H1 (cell line): ENCODE results near the gene DACT1. TPM values are rescaled to one million over a fixed set of nuclear protein-coding genes. Genes with fewer than 3 reads are reported as not detected.

ENCODE experiments used
- CTCF ChIA-PET: fragments of 300-600 bp; sonication (Branson Sonifier 250); formaldehyde crosslinking; loops from one replicate; lab custom pipeline; 2021; ENCODE audit not compliant: partially characterized antibody; lab: Charles Lee
- POLR2A ChIA-PET: fragments of 300-600 bp; sonication (Branson Sonifier 250); formaldehyde crosslinking; loops from one replicate; lab custom pipeline; 2021; ENCODE audit warnings: inconsistent platforms; ENCODE audit not compliant: partially characterized antibody; lab: Charles Lee
- DNase-seq, 2 experiments: peaks; one replicate each; pipeline versions ENCODE4 v3.0.0 to v3.0.0-alpha.2; 2010 to 2022; ENCODE audit warnings: low spot score in 2 of 2, low read depth in 1 of 2, mixed read lengths in 1 of 2
- FAIRE-seq: peaks from 2 replicates; lab custom pipeline; 2011; peaks lifted over from hg19 to GRCh38; lab: Jason Lieb, UNC
- H2AFZ ChIP-seq: 2 replicates; pipeline ENCODE4 v1.8.1; 2012; ENCODE audit warnings: low read length, inconsistent platforms
- H2AK5ac ChIP-seq: 2 replicates; pipeline ENCODE4 v1.6.1; 2013; ENCODE audit warnings: low read depth, low read length
- H2BK120ac ChIP-seq: replicated peaks from 2 replicates; pipeline ENCODE3; 2013; ENCODE audit warnings: low read depth, low read length, inconsistent platforms
- H2BK12ac ChIP-seq: 2 replicates; pipeline ENCODE4 v1.6.1; 2013; ENCODE audit warnings: low read depth, low read length
- H2BK15ac ChIP-seq: 2 replicates; pipeline ENCODE4 v1.6.1; 2013; ENCODE audit warnings: low read length
- H2BK20ac ChIP-seq: 2 replicates; pipeline ENCODE4 v1.6.1; 2013; ENCODE audit warnings: low read length
- H2BK5ac ChIP-seq: 2 replicates; pipeline ENCODE4 v1.6.1; 2013; ENCODE audit warnings: low read depth, low read length
- H3K14ac ChIP-seq: 2 replicates; pipeline ENCODE4 v1.6.1; 2013; ENCODE audit warnings: inconsistent platforms; ENCODE audit not compliant: insufficient read length
- H3K18ac ChIP-seq: 2 replicates; pipeline ENCODE4 v1.6.1; 2013; ENCODE audit warnings: low read length; ENCODE audit errors: extremely low read depth
- H3K23ac ChIP-seq: 2 replicates; pipeline ENCODE4 v1.6.1; 2013; ENCODE audit warnings: inconsistent platforms; ENCODE audit not compliant: insufficient read length
- H3K23me2 ChIP-seq: 2 replicates; pipeline ENCODE4 v1.6.1; 2013; ENCODE audit warnings: low read depth, low read length
- H3K27ac ChIP-seq: 2 replicates; pipeline ENCODE4 v1.6.1; 2011; ENCODE audit warnings: low read depth, low read length, inconsistent platforms
- H3K27me3 ChIP-seq, 4 experiments: replicated peaks in 1 of 4; 1 replicate in 1 of 4; 2 replicates in 3 of 4; pipeline versions ENCODE4 v1.6.1 to v1.8.1; 2011 to 2013; ENCODE audit warnings: low read length in 3 of 4, mild to moderate bottlenecking in 3 of 4, inconsistent platforms in 2 of 4, mixed read lengths in 2 of 4, moderate library complexity in 1 of 4; ENCODE audit not compliant: control insufficient read depth in 3 of 4, insufficient read depth in 3 of 4; ENCODE audit errors: extremely low read depth in 1 of 4
- H3K36me3 ChIP-seq, 4 experiments: 2 replicates each; pipeline versions ENCODE4 v1.6.1 to v1.8.1; 2011 to 2013; ENCODE audit warnings: mild to moderate bottlenecking in 4 of 4, low read length in 3 of 4, moderate library complexity in 2 of 4, control low read depth in 1 of 4, inconsistent platforms in 1 of 4; ENCODE audit not compliant: insufficient read depth in 4 of 4, control insufficient read depth in 2 of 4
- H3K4ac ChIP-seq: replicated peaks from 2 replicates; pipeline ENCODE3; 2013; ENCODE audit warnings: low read length, low read depth, mixed read lengths, inconsistent platforms; ENCODE audit not compliant: insufficient read length
- H3K4me1 ChIP-seq, 4 experiments: replicated peaks in 1 of 4; 1 replicate in 1 of 4; 2 replicates in 3 of 4; pipeline versions ENCODE4 v1.6.1 to v1.8.1; 2011 to 2013; ENCODE audit warnings: low read length in 3 of 4, inconsistent platforms in 2 of 4, mixed read lengths in 1 of 4; ENCODE audit not compliant: insufficient read depth in 4 of 4, control insufficient read depth in 3 of 4
- H3K4me2 ChIP-seq, 2 experiments: 2 replicates each; pipeline versions ENCODE4 v1.6.1 to v1.8.1; 2011 to 2013; ENCODE audit warnings: low read depth in 2 of 2, low read length in 2 of 2, control low read depth in 1 of 2, inconsistent platforms in 1 of 2, mild to moderate bottlenecking in 1 of 2; ENCODE audit not compliant: insufficient read depth in 1 of 2
- H3K4me3 ChIP-seq, 4 experiments: fragments of 200-600, 300-600 bp in 1 of 4; sonication (generic), shearing (Covaris generic), sonication (Bioruptor Twin) in 1 of 4; 2 replicates each; pipeline versions ENCODE4 v1.5.1 to v1.8.1; 2011 to 2016; ENCODE audit warnings: low read length in 4 of 4, low read depth in 3 of 4, control low read depth in 2 of 4, inconsistent platforms in 2 of 4, mild to moderate bottlenecking in 2 of 4, mixed read lengths in 1 of 4, moderate library complexity in 1 of 4; ENCODE audit not compliant: insufficient read depth in 2 of 4; ENCODE audit errors: extremely low read depth in 1 of 4
- H3K56ac ChIP-seq: replicated peaks from 2 replicates; pipeline ENCODE3; 2013; ENCODE audit warnings: low read depth, mild to moderate bottlenecking, mixed read lengths, low read length, inconsistent platforms; ENCODE audit not compliant: insufficient read length
- H3K79me1 ChIP-seq: 2 replicates; pipeline ENCODE4 v1.6.1; 2013; ENCODE audit warnings: low read depth, low read length, control low read depth
- H3K79me2 ChIP-seq, 2 experiments: 2 replicates each; pipeline versions ENCODE4 v1.6.1 to v1.8.1; 2012 to 2013; ENCODE audit warnings: low read length in 2 of 2, mild to moderate bottlenecking in 2 of 2, inconsistent platforms in 1 of 2; ENCODE audit not compliant: insufficient read depth in 2 of 2, control insufficient read depth in 1 of 2
- H3K9ac ChIP-seq, 4 experiments: replicated peaks in 1 of 4; 1 replicate in 1 of 4; 2 replicates in 3 of 4; pipeline versions ENCODE4 v1.6.1 to v1.8.1; 2011 to 2013; ENCODE audit warnings: low read depth in 3 of 4, low read length in 3 of 4, control low read depth in 2 of 4, mild to moderate bottlenecking in 2 of 4, moderate library complexity in 2 of 4, inconsistent platforms in 1 of 4; ENCODE audit errors: extremely low read depth in 1 of 4
- H3K9me3 ChIP-seq, 2 experiments: 2 replicates each; pipeline versions ENCODE4 v1.6.1 to v1.8.1; 2012 to 2013; ENCODE audit warnings: mild to moderate bottlenecking in 2 of 2, moderate library complexity in 2 of 2, control low read depth in 1 of 2, inconsistent platforms in 1 of 2, low read depth in 1 of 2, low read length in 1 of 2, mixed read lengths in 1 of 2; ENCODE audit not compliant: insufficient read depth in 2 of 2
- H4K20me1 ChIP-seq, 2 experiments: replicated peaks in 1 of 2; 2 replicates each; pipeline versions ENCODE3 to v1.8.1; 2011 to 2013; ENCODE audit warnings: inconsistent platforms in 2 of 2, low read length in 2 of 2, mild to moderate bottlenecking in 1 of 2; ENCODE audit not compliant: insufficient read depth in 2 of 2, control insufficient read depth in 1 of 2
- H4K5ac ChIP-seq: 2 replicates; pipeline ENCODE4 v1.6.1; 2013; ENCODE audit warnings: low read length, low read depth, mixed read lengths, inconsistent platforms; ENCODE audit not compliant: insufficient read length
- H4K8ac ChIP-seq: 2 replicates; pipeline ENCODE4 v1.8.0; 2013; ENCODE audit warnings: mild to moderate bottlenecking, moderate library complexity, low read length, inconsistent platforms; ENCODE audit not compliant: insufficient read depth; ENCODE audit errors: extremely low read depth
- H4K91ac ChIP-seq: replicated peaks from 2 replicates; pipeline ENCODE3; 2013; ENCODE audit warnings: low read length, mixed read lengths, inconsistent platforms; ENCODE audit not compliant: insufficient read length
- TBP ChIP-seq: IDR thresholded peaks from 2 replicates; pipeline ENCODE4 v1.6.1; 2011; ENCODE audit warnings: low read depth, low read length, improper control_type of control experiment
- WGBS, 2 experiments: shearing (Covaris generic) in 1 of 2; methylation state at CpG; one replicate each; pipeline versions ENCODE4 v1.1.6 to v1.1.7; 2013 to 2015; ENCODE audit warnings: low lambda C conversion rate in 2 of 2, mixed read lengths in 2 of 2, inconsistent platforms in 1 of 2, low coverage in 1 of 2, missing lambda C conversion rate in 1 of 2; ENCODE audit not compliant: insufficient replicate concordance in 2 of 2, insufficient coverage in 1 of 2, insufficient read length in 1 of 2; ENCODE audit errors: extremely low coverage in 1 of 2, missing lambda C conversion rate in 1 of 2; 5-methylcytosine and 5-hydroxymethylcytosine counted together
- long read RNA-seq, 2 experiments: library from RNA in 1 of 2; library from capped mRNA in 1 of 2; stranded (forward); transcript quantifications; one replicate each; pipeline ENCODE4 v2.0.0, GENCODE V29; 2021; ENCODE audit warnings: inconsistent platforms in 1 of 2
- polyA minus RNA-seq, 3 experiments: library from RNA; depleted of rRNA, polyadenylated mRNA; stranded (reverse); fragments of >200 nt; gene quantifications; 1 replicate in 2 of 3; 2 replicates in 1 of 3; pipeline ENCODE4 v1.2.3, GENCODE V29; 2011
- polyA plus RNA-seq, 7 experiments: library from polyadenylated mRNA; depleted of rRNA in 3 of 7; stranded (reverse) in 5 of 7; unstranded in 2 of 7; fragments of >200 nt in 5 of 7; fragments of 200-250 nt in 2 of 7; gene quantifications; 1 replicate in 5 of 7; 2 replicates in 1 of 7; 4 replicates in 1 of 7; pipeline versions ENCODE4 v1.2.1 to v1.2.3, GENCODE V29; 2011 to 2013; ENCODE audit warnings: missing spikeins in 2 of 7, mixed read lengths in 2 of 7
- total RNA-seq: library from RNA; stranded (reverse); fragmentation: NEBNext Ultra II Directional; extraction: Animal tissue kit (Norgen Biotek cat#: 25700); gene quantifications from 2 replicates; pipeline ENCODE4 v1.2.1, GENCODE V29; 2021

The DACT1 gene, protein sequence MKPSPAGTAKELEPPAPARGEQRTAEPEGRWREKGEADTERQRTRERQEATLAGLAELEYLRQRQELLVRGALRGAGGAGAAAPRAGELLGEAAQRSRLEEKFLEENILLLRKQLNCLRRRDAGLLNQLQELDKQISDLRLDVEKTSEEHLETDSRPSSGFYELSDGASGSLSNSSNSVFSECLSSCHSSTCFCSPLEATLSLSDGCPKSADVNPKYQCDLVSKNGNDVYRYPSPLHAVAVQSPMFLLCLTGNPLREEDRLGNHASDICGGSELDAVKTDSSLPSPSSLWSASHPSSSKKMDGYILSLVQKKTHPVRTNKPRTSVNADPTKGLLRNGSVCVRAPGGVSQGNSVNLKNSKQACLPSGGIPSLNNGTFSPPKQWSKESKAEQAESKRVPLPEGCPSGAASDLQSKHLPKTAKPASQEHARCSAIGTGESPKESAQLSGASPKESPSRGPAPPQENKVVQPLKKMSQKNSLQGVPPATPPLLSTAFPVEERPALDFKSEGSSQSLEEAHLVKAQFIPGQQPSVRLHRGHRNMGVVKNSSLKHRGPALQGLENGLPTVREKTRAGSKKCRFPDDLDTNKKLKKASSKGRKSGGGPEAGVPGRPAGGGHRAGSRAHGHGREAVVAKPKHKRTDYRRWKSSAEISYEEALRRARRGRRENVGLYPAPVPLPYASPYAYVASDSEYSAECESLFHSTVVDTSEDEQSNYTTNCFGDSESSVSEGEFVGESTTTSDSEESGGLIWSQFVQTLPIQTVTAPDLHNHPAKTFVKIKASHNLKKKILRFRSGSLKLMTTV
- 26.2 and 29.8 TPM in 2 replicates for total RNA-seq
- 3.2 and 4.7 TPM in 2 replicates for polyA plus RNA-seq (2011; rRNA removed)
- 6.4 TPM for polyA plus RNA-seq (2011; cell fraction: cytosol; rRNA removed)
- 6.8 TPM for polyA plus RNA-seq (2011; cell fraction: nucleus; rRNA removed)
- polyA plus RNA-seq (2012, experiment 1 of 2): 3.5 to 5.1 TPM (median 4.5 TPM) in 4 replicates
- polyA plus RNA-seq (2012, experiment 2 of 2): 2.6 TPM
- 33.0 TPM for polyA plus RNA-seq (2013, experiment 1 of 2)
- polyA plus RNA-seq (2013, experiment 2 of 2): 36.1 TPM
- polyA minus RNA-seq (2011; rRNA and poly(A)+ RNA removed): 7.5 and 11.6 TPM in 2 replicates
- polyA minus RNA-seq (2011; cell fraction: cytosol; rRNA and poly(A)+ RNA removed): 3.8 TPM
- 3.0 TPM for polyA minus RNA-seq (2011; cell fraction: nucleus; rRNA and poly(A)+ RNA removed)
- long read RNA-seq, experiment 1, partial matches to known transcripts: 0 of 14 reads
- long read RNA-seq, experiment 1, other reads (novel, unspliced or antisense): 13 of 14 reads
- long read RNA-seq, experiment 2, partial matches to known transcripts: 0 of 2 reads
- long read RNA-seq, experiment 2, other reads (novel, unspliced or antisense): 2 of 2 reads

DNA sequence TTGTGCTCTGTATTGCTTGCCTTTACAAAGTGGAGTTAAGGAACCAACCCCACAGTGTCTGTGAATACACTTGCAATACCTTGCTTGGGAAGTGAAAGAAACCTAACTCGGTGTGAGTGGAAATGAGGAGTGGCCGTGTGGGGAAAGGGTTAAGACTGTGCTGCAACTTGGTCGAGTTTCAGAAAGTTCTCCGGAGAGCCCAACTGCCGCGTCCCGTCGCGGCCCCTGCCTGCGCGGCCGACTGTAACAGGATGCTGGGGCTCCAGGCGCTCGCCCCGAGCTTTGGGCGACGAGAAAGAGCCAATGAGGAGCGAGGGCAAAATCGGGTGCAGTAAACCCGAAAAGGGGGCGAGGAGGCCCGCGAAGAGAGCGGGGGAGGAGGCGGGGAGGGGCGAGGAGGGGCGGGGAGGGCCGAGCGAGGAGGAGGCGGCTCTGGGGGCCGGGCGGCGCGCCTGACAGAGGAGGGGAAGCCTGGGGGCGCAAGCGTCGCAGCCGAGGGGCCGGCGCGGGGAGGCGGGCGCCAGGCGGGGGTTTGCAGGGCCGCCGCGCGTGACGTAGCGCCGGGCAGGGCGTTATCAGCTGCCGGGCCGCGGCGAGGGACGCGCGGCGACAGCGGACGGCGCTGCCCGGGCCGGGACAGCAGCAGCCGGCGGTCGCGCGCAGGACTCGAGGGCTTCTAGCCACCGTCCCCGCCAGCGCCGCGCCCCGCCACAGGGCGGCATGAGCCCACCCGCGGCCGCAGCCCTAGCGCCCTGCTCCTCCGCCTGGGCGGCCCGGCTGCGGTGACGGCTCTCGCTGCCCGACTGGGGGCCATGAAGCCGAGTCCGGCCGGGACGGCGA is at the start of gene DACT1:
Gene DACT1, plus strand, starts transcription at position 572 of the 840 bp plus-strand sequence. Its CDS starts 241 bp downstream, at position 813.
- ChIA-PET CTCF (interaction anchor here (0.8 to 10.3 kb wide), 19 partner anchors 8 to 418 kb away, joined by 3 to 84 read pairs (median 7); no protein-coding TSS in a partner anchor), POLR2A (interaction anchor here (0.9 to 5.7 kb wide), 9 partner anchors 8 to 333 kb away, joined by 3 to 38 read pairs (median 3); partner anchors contain the start of genes KIAA0586 and TIMM9)
- Histone ChIP-seq H2AFZ (peak within 1 kb of the TSS; percentile 92), H3K9ac (peak within 1 kb of the TSS in 3 of 4 experiments; percentile 16 to 70 (median 50); a peak in 4 of 7 replicates), H3K56ac (peak within 1 kb of the TSS; percentile 20), H3K23ac (no peak within 1 kb of the TSS), H3K79me1 (no peaks in the 10 kb centered on the region; the same call in 1 of the 2 replicates), H2BK5ac (no peak within 1 kb of the TSS), H3K23me2 (peaks cover 13% of the 10 kb centered on the region), H4K91ac (no peak within 1 kb of the TSS), H3K4ac (no peak within 1 kb of the TSS), H3K4me1 (peaks cover 4 to 21% (median 13%) of the 10 kb centered on the region in 4 experiments), H3K27me3 (peaks cover 8 to 35% (median 22%) of the 10 kb centered on the region in 4 experiments; a peak in 6 of 7 replicates), H3K18ac (peak within 1 kb of the TSS; percentile 98), H3K79me2 (no peaks in the 10 kb centered on the region), H2BK120ac (no peak within 1 kb of the TSS), H3K4me2 (peak within 1 kb of the TSS; percentile 72 to 89), H2BK12ac (peak within 1 kb of the TSS; percentile 52), H4K5ac (no peak within 1 kb of the TSS), H2AK5ac (no peak within 1 kb of the TSS), H3K14ac (no peak within 1 kb of the TSS), H3K9me3 (no peaks in the 10 kb centered on the region), H3K36me3 (no peaks in the 10 kb centered on the region), H3K27ac (no peak within 1 kb of the TSS), H2BK20ac (no peak within 1 kb of the TSS), H4K20me1 (peaks cover 0 to 1% of the 10 kb centered on the region in 2 experiments), H3K4me3 (peak within 1 kb of the TSS; percentile 56 to 73 (median 64)), H4K8ac (no peak within 1 kb of the TSS), H2BK15ac (no peak within 1 kb of the TSS; the same call in 1 of the 2 replicates)
- FAIRE-seq: no peak
- DNase-seq: peak in 1 of 2 experiments; percentile 78
- WGBS, 2 experiments: 3% methylated on average over 33 of the region's 94 CpGs; no CpG with 5 or more reads in 1 of the 2 experiments
- TF ChIP-seq TBP: peak; percentile 45; the same call in 1 of the 2 replicates
